HG02885 (cell line): Measurements from ENCODE around the gene CSH2.
"Not testable (repeated sequence)": the region's sequence is repeated elsewhere in the genome, so short reads cannot be mapped to it uniquely, and the experiment has no call there.

Source experiments
- ATAC-seq: cut with Tn5 transposase; IDR thresholded peaks from one replicate; pipeline ENCODE4 v1.9.1; 2021; ENCODE audit warnings: mild to moderate bottlenecking; ENCODE audit not compliant: unreplicated experiment, poor library complexity

Gene CSH2

GRCh38 chr17:63898899-63899798, 25.7 kb upstream of the CSH2 start:
- not testable (repeated sequence) for ATAC-seq

- ATAC-seq, result not testable (repeated sequence)
Observed at GRCh38 chr17:63896524-63897354, 23.3 kb upstream of the CSH2 start, which contains the start of gene CSH1. CSH1 (minus strand) TSS chr17:63896574; CDS start chr17:63896511, 63 bp downstream.

GRCh38 chr17:63894821-63895220, 21.3 kb upstream of the CSH2 start:
- ATAC-seq, result not testable (repeated sequence)

GRCh38 chr17:63894021-63894420, 20.5 kb upstream of the CSH2 start:
- not testable (repeated sequence) for ATAC-seq

GRCh38 chr17:63892316-63893037, 19.0 kb upstream of the CSH2 start:
- ATAC-seq, result not testable (repeated sequence)

GRCh38 chr17:63889026-63889848, 15.8 kb upstream of the CSH2 start:
- ATAC-seq, result not testable (repeated sequence)

GRCh38 chr17:63885119-63885518, 11.6 kb upstream of the CSH2 start:
- ATAC-seq, result not testable (repeated sequence)

GRCh38 chr17:63882626-63883126, 9.2 kb upstream of the CSH2 start:
- ATAC-seq, result not testable (repeated sequence)

GRCh38 chr17:63881935-63882601, 8.6 kb upstream of the CSH2 start, which contains the start of gene GH2:
GH2 (minus strand) TSS chr17:63881944; CDS start chr17:63881801, 143 bp downstream.
- ATAC-seq, result no peak

- ATAC-seq, result not testable (repeated sequence)
Observed at GRCh38 chr17:63881337-63881736, 7.9 kb upstream of the CSH2 start.

GRCh38 chr17:63880706-63881105, 7.2 kb upstream of the CSH2 start:
- ATAC-seq, result no peak

GRCh38 chr17:63878413-63878812, 4.9 kb upstream of the CSH2 start:
- not testable (repeated sequence) for ATAC-seq

- ATAC-seq, result not testable (repeated sequence)
Observed at GRCh38 chr17:63874693-63875092, 1.2 kb upstream of the CSH2 start.

GRCh38 chr17:63874061-63874626, 667 bp upstream of the CSH2 start:
- ATAC-seq, result not testable (repeated sequence)

GRCh38 chr17:63871646-63872365, 1.7 kb downstream of the CSH2 start:
- ATAC-seq, result not testable (repeated sequence)

GRCh38 chr17:63870292-63870665, 3.2 kb downstream of the CSH2 start:
- not testable (repeated sequence) for ATAC-seq

GRCh38 chr17:63869491-63870291, 3.8 kb downstream of the CSH2 start:
- ATAC-seq, result not testable (repeated sequence)
